Dedifferentiated amniotic fluid mesenchymal stem cell (primary cell): ENCODE results near the gene PHF13.
"Not testable (repeated sequence)": the region's sequence is repeated elsewhere in the genome, so short reads cannot be mapped to it uniquely, and the experiment has no call there.

Source experiments
- DNase-seq: peaks from one replicate; pipeline ENCODE4 v3.0.0-alpha.2; 2016; ENCODE audit errors: extremely low spot score

PHF13 gene

DNA sequence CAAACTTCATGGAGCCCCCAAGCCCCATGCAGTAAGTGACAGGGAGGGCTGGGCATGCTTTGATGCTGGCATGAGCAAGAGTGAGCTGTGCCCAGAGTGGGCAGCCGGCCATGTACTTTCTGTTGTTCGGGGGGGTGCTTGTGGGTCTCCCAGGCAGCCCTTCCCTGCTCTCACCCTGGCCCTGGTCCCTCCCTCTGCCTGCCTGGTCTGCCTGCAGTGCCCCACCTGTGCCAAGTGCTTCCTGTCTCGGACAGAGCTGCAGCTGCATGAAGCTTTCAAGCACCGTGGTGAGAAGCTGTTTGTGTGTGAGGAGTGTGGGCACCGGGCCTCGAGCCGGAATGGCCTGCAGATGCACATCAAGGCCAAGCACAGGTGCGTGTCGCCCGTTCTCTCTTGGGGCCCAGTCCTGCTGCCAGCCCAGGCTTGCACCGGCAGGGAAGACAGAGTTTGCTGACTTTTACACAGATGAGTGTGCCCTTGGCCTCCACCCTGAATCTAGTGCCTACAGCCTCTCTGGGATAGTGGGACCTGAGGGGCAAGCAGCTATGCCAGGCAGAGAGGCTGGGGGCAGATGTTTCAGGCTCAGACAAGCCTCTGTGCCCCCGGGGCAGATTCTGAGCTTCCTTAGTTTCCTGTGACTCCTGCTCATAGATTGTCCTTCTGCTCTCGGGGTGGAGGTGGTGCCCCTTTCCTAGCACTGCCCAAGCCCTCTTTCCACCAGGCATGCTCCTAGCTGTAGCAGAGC is 26.1 kb upstream of the PHF13 start:
- DNase-seq: no peak

GRCh38 chr1:6588128-6588892 is 25.2 kb upstream of the PHF13 start:
- DNase-seq: no peak

DNA sequence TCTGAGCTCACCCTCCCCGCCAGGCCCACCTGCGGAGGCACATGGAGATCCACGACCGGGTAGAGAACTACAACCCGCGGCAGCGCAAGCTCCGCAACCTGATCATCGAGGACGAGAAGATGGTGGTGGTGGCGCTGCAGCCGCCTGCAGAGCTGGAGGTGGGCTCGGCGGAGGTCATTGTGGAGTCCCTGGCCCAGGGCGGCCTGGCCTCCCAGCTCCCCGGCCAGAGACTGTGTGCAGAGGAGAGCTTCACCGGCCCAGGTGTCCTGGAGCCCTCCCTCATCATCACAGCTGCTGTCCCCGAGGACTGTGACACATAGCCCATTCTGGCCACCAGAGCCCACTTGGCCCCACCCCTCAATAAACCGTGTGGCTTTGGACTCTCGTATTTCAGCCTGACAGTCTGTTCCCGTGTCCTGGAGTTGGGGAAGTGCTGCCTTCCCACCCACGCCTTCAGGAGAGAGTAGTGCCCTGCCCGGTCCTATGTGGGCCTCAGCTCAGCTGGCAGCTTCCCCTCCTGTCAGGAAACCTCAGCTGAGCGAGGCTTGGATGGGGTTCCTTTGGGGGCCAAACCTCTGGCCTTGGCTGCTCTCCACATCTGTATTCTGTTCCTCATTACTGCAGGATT is 24.5 kb upstream of the PHF13 start:
- DNase-seq: no peak

DNA sequence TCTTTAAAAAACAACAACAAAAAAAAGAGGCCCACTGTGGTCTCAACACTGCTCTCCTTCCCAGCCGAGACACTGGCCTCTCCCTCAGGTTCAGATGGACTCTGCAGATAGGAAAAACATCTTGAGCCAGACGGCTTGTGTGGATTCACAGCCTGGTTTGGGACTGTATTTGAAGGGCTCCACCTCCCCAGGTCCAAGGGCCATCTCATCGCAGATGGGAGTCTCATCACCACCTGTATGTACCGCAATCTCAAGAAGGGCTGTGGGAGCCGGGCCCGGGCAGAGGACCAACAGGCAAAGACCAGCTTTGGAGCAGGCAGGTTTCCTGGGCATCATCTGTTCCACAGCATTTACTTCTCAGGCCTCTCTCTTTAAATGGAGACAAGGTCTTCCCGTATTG is 23.5 kb upstream of the PHF13 start:
- DNase-seq: no peak

DNA sequence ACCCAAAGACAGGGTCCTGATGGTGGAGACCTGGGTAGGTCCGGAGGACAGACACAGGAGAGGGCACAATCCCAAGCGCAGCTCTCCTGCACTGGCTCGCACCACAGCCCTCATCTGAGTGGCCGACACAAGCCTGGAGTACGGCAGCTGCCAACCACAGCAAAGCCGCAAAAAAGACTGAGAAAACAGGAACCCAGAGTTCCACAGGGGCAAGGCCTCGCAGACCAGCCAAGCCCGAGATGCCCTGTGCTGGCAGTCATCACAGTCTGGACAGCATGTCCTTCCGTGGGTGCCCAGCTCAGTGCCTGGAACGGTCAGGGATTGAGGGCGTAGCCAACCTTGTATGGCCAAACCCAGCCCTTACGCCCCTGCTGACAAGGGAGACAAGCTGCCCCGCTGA is 22.3 kb upstream of the PHF13 start:
- DNase-seq: no peak

DNA sequence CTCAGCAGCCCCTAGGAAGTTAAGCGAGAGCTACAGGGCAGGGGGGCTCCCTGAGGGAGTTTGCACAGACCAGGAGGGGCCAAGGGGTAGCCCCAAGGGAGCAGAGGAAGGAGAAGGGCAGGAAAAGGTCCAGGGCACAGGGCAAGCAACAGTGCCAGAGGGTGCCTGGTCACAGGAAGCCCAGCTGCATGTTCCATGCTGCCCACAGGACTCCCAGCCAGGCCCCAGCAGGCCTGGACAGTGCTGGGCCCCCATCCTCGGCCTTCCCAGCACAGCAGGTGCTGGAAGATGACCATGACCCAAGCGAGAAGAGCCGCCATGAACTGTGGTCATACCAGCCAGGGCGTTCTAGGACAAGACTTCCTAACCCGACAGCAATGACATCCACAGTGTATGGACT is 21.9 kb upstream of the PHF13 start:
- DNase-seq: no peak

DNA sequence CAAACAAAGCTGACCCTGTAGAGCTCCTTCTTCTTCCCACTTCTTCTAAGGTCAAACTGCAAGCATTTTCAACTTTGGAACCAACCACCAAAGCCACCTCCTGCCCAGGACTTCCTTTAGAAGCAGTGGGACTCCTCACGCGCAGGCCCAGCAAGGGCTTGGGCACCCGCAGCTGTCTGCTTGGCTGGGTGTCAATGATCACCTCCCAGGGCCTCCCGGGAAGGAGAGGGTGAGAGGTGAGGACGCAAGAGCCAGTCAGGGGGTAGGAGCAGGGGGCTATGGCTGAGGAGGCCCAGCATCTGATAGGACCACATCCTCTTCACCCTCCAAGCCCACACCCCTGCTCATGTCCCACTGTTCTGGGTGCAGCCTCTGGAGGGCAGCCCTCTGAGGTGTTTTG is 21.1 kb upstream of the PHF13 start:
- no peak for DNase-seq

- DNase-seq: no peak
Measured at GRCh38 chr1:6592865-6593593, 20.5 kb upstream of the PHF13 start.

GRCh38 chr1:6593810-6594209 is 19.7 kb upstream of the PHF13 start:
- DNase-seq: no peak

DNA sequence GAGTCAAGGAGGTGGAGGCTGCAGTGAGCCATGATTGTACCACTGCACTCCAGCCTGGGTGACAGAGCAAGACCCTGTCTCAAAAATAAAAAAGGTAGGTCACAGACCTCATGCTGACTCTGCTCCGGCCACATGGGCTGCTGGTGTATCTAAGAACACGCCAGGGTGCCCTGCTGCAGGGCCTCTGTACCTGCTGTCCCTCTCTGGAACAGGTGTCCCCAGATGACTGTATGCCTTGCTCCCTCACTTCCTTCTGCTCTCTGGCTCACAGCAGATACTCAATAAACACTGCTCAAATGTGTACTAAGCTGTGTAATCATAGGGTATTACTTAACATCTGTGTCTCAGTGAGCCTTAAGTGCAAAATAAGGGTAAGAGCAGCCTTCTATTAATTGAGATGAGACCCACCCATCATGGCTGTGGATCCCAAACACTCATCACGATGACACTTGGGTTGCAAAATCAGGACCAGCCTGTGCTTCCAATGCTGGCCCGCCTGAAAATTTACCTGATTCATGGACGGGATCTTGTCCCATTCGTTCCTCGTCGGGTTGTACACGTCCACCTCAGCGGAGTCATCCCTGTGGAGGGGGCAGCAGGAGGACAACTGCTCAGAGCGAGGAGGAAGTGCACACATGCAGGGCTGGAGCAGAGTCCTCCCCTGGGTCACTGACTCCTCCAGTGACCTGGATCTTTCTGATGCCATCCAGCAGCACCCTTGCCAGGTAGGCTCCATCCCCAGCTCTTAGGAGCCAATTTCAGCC is 18.4 kb upstream of the PHF13 start:
- DNase-seq: no peak

DNA sequence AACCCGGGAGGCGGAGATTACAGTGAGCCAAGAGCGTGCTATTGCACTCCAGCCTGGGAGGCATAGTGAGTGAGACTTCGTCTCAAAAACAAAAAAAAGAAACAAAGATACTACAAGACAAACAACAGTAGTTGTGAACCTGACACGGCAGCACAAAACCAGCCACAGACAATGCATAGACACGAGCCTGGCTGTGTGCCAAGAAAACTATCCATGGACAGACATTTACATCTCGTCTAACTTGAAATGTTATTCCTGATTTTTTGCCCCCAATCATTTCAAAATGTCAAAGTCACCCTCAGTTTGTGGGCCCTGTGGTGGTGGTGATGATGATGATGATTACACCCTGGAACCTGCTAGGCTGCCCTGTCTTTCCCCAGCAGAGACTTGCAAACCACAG is 17.2 kb upstream of the PHF13 start:
- no peak for DNase-seq

DNA sequence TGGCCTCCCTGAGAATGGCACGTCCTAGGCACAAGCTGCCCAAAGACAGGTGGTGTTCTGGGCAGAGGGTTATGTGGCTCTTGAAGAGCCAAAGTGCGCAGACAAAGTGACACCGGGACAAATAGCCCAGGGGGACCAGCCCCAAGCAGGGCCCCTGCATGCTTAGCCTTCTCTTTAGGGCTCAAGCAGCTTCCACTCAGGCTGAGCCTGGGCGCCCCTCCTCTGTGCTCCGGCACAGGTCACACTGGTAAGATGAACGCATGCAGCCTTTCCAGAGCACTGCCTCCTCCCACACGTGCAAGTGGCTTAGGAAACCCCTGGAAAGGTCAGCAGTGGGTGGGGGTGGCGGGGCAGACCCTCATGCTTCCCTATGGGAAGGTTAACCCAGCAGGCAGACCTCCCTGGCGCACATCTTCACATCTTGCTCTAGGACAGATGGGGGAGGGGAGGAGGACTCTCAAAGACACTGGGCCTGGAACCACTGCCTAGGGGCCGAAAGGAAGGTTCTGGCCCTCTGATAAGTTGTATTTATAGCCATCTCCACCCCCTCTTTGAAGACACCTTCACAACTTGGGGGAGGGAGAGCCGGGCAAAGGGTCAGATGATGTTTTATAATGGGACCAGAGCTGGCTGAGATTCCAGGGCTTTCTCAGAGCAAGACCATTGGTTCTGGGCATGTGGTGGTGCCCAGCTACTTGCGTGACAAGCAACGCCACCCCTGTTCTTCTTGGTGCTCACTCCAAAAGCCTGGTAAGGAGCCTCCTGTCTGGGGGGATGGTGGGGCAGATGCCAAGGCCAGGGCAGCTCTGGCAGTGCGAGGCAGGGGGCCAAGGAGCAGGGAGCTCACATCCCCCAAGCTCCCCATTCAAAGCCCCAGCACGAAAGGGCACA is 16.4 kb upstream of the PHF13 start:
- DNase-seq: no peak

DNA sequence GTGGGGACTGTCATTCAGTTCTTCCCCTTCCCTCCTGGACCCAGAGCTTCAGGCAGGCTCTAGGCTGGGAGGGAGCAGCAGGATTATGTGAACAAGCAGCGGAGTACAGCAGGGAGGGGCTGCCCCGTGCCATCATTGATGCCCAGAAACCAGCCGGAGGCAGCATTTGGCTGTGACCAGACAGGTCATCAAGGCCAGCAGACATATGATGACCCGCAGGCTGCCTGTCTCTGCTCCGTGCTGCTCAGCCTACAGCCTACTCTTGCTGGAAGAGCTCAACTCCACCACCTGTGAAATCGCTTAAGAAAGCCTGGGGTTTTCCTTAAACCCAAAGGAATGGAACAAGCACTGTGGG is 15.8 kb upstream of the PHF13 start:
- DNase-seq: no peak

DNA sequence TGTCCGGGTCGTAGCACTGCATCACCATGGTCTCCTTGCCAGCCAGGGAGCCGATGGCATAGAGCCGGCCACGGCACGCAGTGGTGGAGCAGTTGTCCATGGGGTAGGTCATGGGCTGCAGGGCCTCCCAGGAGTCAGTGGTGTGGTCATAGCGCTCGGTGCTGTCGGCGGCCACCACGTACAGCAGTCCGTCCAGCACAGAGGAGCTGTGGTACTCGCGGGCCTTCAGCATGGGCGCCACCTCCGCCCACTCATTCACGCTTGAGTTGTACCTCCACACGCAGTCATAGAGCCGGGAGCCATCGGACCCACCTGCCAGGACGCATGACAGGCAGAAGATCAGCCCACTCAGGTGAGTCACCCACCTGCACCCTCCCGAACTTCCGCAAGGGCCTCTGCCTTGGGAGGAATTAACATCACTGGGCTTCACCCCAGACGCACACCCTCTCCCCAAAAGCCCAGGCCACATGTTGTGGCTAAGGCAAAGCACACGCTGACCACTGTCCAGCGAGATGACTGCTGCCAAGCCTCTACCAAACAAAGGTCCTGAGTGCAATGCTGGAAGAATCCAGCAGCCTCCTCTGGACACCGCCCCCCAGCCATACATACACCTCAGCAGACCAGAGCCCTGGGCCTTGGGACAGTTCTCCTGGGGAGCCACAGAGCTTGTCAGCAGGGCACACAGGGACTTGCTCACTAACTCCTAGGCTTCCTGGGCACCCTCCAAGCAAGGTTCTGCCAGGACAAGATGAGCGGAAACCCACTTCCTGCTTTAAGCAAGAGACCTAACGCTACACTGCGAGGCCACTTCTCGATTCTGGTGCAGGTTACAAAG is 14.2 kb upstream of the PHF13 start:
- DNase-seq: no peak

DNA sequence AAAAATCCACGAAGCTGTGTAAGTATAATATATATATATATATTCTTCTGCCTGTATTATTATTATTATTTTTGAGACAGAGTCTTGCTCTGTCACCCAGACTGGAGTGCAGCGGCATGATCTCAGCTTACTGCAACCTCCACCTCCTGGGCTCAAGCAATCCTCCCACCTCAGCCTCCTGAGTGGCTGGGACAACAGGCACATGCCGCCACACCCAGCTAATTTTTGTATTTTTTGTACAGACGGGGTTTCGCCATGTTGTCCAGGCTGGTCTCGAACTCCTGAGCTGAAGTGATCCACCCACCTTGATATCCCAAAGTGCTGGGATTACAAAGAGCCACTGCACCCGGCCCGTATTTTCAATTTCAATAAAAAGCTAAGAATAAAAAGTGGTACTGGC is 13.5 kb upstream of the PHF13 start:
- DNase-seq: not testable (repeated sequence)

GRCh38 chr1:6600410-6601048 is 13.0 kb upstream of the PHF13 start:
- DNase-seq: no peak

- peak; percentile 88 for DNase-seq
Measured at GRCh38 chr1:6601049-6601922, 12.2 kb upstream of the PHF13 start.
